HG02840 (cell line): Measurements from ENCODE around the gene MOGAT3.

ENCODE experiments used
- ATAC-seq: cut with Tn5 transposase; IDR thresholded peaks from one replicate; pipeline ENCODE4 v1.9.1; 2021; ENCODE audit warnings: mild to moderate bottlenecking, moderate library complexity, moderate number of reproducible peaks; ENCODE audit not compliant: unreplicated experiment, low FRiP score

Gene MOGAT3

GRCh38 chr7:101173752-101174244 is 27.0 kb downstream of the MOGAT3 start:
- ATAC-seq: no peak

GRCh38 chr7:101172854-101173751 is 27.7 kb downstream of the MOGAT3 start:
- ATAC-seq: no peak

- ATAC-seq: no peak
Observed at GRCh38 chr7:101172005-101172853, 28.6 kb downstream of the MOGAT3 start.

GRCh38 chr7:101171442-101171837 is 29.4 kb downstream of the MOGAT3 start:
- ATAC-seq: no peak

GRCh38 chr7:101170617-101171441 is 30.0 kb downstream of the MOGAT3 start:
- no peak for ATAC-seq

GRCh38 chr7:101169838-101170551 is 30.8 kb downstream of the MOGAT3 start:
- ATAC-seq: no peak

GRCh38 chr7:101169110-101169837 is 31.6 kb downstream of the MOGAT3 start:
- no peak for ATAC-seq

- ATAC-seq: no peak
Observed at GRCh38 chr7:101168412-101169049, 32.3 kb downstream of the MOGAT3 start.

- ATAC-seq: no peak
Observed at GRCh38 chr7:101167645-101168411, 33.0 kb downstream of the MOGAT3 start.

GRCh38 chr7:101166909-101167644 is 33.8 kb downstream of the MOGAT3 start:
- no peak for ATAC-seq

GRCh38 chr7:101166648-101166908 is 34.3 kb downstream of the MOGAT3 start:
- ATAC-seq: no peak

GRCh38 chr7:101165958-101166647 is 34.7 kb downstream of the MOGAT3 start:
- ATAC-seq: no peak

GRCh38 chr7:101165075-101165957 is 35.5 kb downstream of the MOGAT3 start, which contains the start of gene VGF:
TSS of gene VGF (minus strand) at chr7:101165569. CDS start at chr7:101164843, 726 bp downstream.
- peak; percentile 59 for ATAC-seq

- no peak for ATAC-seq
Observed at GRCh38 chr7:101164071-101164840, 36.6 kb downstream of the MOGAT3 start.
